Measurements from ENCODE around the gene E2F8.
A peak's percentile ranks its signal among the peaks of the same experiment; 100 is the strongest.

The E2F8 gene

DNA sequence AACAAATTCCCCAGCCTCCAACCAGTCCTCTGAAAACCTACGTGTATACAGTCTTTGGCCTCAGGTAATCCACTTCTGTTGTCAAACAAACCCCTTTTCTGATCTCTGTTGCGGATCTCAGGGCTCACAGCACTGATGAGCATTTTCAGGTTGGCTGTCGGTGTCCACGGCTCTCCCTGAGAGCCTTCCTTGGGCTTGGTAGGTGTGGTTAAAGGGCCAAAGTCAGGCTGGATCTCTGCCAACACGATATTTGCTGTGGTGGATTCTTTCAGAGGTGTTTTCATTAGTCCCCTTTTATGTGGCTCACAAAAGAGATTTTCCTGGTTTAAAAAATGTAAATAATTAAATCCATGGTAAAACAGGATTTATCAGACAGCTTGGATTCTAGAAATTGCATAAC, 2.9 kb downstream of the E2F8 start:
- no peaks in the 10 kb centered on the region for H4K20me1 ChIP-seq (ENCODE audit: insufficient read depth, low read length)
- peak overlapping the region; percentile 93; the same call in 1 of the 2 replicates for H3K4me2 ChIP-seq (ENCODE audit: insufficient read depth, low read length)
- no peak overlapping the region for H3K9ac ChIP-seq (ENCODE audit: low read depth, low read length)
- no peak for DNase-seq
- no peak overlapping the region for H3K27ac ChIP-seq (ENCODE audit: low read length)
- no peak overlapping the region for H2AFZ ChIP-seq (ENCODE audit: low read depth, low read length)
- no peaks in the 10 kb centered on the region for H3K27me3 ChIP-seq (ENCODE audit: insufficient read depth, low read length, poor library complexity)
- H3K79me2 ChIP-seq (ENCODE audit: insufficient read depth, low read length) = peaks cover 36% of the 10 kb centered on the region
- H3K4me1 ChIP-seq (ENCODE audit: insufficient read depth, low read length) = peaks cover 31% of the 10 kb centered on the region
- TF ChIP-seq EZH2 (IDR thresholded peaks at IDR 0.05; ENCODE audit: borderline replicate concordance, low read depth, low read length, severe bottlenecking) = no peak
- H3K36me3 ChIP-seq (ENCODE audit: insufficient read depth, low read length) = peaks cover 67% of the 10 kb centered on the region
- H3K4me3 ChIP-seq (ENCODE audit: low read depth in 1 of 2, low read length in 2 of 2) = no peak overlapping the region
- no peak for ATAC-seq (ENCODE audit: insufficient read depth, low read depth)
- no peaks in the 10 kb centered on the region for H3K9me3 ChIP-seq (ENCODE audit: insufficient read depth, low read length, severe bottlenecking)

DNA sequence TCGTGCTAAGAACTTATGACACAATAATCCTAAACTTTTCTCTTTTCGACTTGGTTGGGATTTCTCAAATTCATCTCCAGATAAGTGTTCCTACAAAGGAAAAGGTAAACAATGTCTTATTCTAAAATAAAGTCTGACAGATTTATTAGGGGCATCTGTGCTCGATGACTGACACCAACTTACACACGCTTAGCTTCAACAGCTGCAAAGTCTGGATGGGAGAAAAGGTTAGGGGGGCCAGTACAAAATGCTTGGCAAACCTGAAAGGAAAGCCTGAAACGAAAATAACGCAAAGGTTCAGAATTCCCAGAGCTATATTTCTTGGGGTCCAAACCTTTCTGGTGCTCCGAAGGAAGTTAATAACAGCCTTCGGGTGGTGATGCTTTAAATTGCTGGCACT, 3.4 kb downstream of the E2F8 start:
- Histone ChIP-seq H3K27me3 (ENCODE audit: insufficient read depth, low read length, poor library complexity) (no peaks in the 10 kb centered on the region), H3K79me2 (ENCODE audit: insufficient read depth, low read length) (peaks cover 36% of the 10 kb centered on the region), H3K9ac (ENCODE audit: low read depth, low read length) (no peak overlapping the region), H3K36me3 (ENCODE audit: insufficient read depth, low read length) (peaks cover 72% of the 10 kb centered on the region), H4K20me1 (ENCODE audit: insufficient read depth, low read length) (no peaks in the 10 kb centered on the region), H3K9me3 (ENCODE audit: insufficient read depth, low read length, severe bottlenecking) (no peaks in the 10 kb centered on the region), H3K4me1 (ENCODE audit: insufficient read depth, low read length) (peaks cover 27% of the 10 kb centered on the region), H3K4me3 (ENCODE audit: low read depth in 1 of 2, low read length in 2 of 2) (no peak overlapping the region), H3K4me2 (ENCODE audit: insufficient read depth, low read length) (0 out of 2 replicates have a peak overlapping the region, but pooled peaks have one; percentile 93), H2AFZ (ENCODE audit: low read depth, low read length) (no peak overlapping the region), H3K27ac (ENCODE audit: low read length) (no peak overlapping the region)
- ATAC-seq (ENCODE audit: insufficient read depth, low read depth) = no peak
- TF ChIP-seq EZH2 (IDR thresholded peaks at IDR 0.05; ENCODE audit: borderline replicate concordance, low read depth, low read length, severe bottlenecking) = no peak
- TF ChIP-seq, protein P1, sequence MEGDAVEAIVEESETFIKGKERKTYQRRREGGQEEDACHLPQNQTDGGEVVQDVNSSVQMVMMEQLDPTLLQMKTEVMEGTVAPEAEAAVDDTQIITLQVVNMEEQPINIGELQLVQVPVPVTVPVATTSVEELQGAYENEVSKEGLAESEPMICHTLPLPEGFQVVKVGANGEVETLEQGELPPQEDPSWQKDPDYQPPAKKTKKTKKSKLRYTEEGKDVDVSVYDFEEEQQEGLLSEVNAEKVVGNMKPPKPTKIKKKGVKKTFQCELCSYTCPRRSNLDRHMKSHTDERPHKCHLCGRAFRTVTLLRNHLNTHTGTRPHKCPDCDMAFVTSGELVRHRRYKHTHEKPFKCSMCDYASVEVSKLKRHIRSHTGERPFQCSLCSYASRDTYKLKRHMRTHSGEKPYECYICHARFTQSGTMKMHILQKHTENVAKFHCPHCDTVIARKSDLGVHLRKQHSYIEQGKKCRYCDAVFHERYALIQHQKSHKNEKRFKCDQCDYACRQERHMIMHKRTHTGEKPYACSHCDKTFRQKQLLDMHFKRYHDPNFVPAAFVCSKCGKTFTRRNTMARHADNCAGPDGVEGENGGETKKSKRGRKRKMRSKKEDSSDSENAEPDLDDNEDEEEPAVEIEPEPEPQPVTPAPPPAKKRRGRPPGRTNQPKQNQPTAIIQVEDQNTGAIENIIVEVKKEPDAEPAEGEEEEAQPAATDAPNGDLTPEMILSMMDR (IDR thresholded peaks at IDR 0.05; ENCODE audit: borderline replicate concordance, extremely low read depth, low read length, poor library complexity, severe bottlenecking) = no peak
- DNase-seq = no peak

DNA sequence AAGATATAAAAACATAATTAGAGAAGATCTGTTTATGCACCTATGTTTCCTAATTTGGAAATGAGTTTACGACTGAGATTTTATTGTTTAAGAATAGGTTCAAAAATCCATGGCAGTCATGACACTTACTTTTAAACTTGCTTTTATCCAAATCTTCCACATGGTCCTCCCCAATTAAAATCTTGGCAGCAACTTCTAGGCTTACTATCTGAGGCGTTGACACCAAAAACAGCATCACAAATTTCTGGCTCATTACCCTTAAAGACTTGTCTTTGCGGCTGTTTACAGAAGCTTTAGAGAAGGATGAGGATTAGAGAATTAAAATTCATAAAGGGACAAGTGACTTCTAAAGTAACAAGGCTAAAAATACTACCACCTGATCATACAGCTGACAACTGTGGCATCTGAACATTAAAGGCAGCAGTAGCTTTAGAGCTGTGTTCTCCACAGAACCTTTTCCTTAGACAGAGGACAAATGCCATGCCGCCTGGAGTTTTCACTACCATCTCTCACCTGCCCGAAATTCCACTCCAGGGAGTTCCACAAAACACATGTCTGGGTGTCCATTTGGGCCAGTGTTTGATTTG, 6.4 kb downstream of the E2F8 start:
- H3K27ac ChIP-seq (ENCODE audit: low read length) = no peak overlapping the region
- no peak for DNase-seq
- H3K4me1 ChIP-seq (ENCODE audit: insufficient read depth, low read length) = peaks cover 16% of the 10 kb centered on the region
- no peak overlapping the region for H3K9ac ChIP-seq (ENCODE audit: low read depth, low read length)
- H3K4me3 ChIP-seq (ENCODE audit: low read depth in 1 of 2, low read length in 2 of 2) = no peak overlapping the region
- 0 out of 2 replicates have a peak, but pooled peaks cover 3% of the 10 kb centered on the region for H4K20me1 ChIP-seq (ENCODE audit: insufficient read depth, low read length)
- no peak for ATAC-seq (ENCODE audit: insufficient read depth, low read depth)
- H3K9me3 ChIP-seq (ENCODE audit: insufficient read depth, low read length, severe bottlenecking) = no peaks in the 10 kb centered on the region
- TF ChIP-seq EZH2 (IDR thresholded peaks at IDR 0.05; ENCODE audit: borderline replicate concordance, low read depth, low read length, severe bottlenecking) = no peak
- TF ChIP-seq, protein P1 (IDR thresholded peaks at IDR 0.05; ENCODE audit: borderline replicate concordance, extremely low read depth, low read length, poor library complexity, severe bottlenecking) = no peak
- no peaks in the 10 kb centered on the region for H3K27me3 ChIP-seq (ENCODE audit: insufficient read depth, low read length, poor library complexity)
- H3K4me2 ChIP-seq (ENCODE audit: insufficient read depth, low read length) = no peak overlapping the region
- peaks cover 20% of the 10 kb centered on the region for H3K79me2 ChIP-seq (ENCODE audit: insufficient read depth, low read length)
- peaks cover 98% of the 10 kb centered on the region for H3K36me3 ChIP-seq (ENCODE audit: insufficient read depth, low read length)
- H2AFZ ChIP-seq (ENCODE audit: low read depth, low read length) = no peak overlapping the region

DNA sequence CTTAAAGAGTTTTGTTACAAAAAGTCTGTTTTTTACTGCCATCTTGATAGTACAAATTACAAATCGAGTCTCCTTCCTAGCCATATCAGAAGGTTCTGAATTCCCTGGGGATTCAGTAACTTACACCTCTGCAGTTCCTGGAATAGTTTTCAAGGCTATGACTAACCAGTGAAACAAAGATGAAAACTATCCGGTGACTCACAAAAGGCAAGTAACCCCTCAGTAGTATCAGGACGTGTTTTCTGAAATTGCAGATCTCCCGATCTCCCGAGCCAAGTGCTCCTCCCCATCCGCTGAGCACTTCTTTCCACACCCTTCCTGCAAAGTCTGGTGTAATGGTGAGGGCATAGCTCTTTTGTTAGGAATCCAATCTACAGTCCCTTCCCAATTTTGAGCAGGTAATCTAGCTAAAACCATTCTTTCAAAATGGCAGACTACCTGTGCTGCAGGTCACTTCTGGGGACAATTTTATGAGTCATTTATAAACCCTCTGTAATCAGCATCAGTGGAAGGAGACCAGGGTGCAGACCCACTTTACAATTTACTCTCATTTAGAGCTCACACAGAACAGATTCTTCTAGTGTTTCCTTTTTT, 7.7 kb downstream of the E2F8 start:
- no peak for DNase-seq
- Histone ChIP-seq H3K4me1 (ENCODE audit: insufficient read depth, low read length) (peaks cover 5% of the 10 kb centered on the region; the same call in 1 of the 2 replicates), H3K9ac (ENCODE audit: low read depth, low read length) (no peak overlapping the region), H3K27ac (ENCODE audit: low read length) (0 out of 2 replicates have a peak overlapping the region, but pooled peaks have one; percentile 29), H2AFZ (ENCODE audit: low read depth, low read length) (no peak overlapping the region), H3K9me3 (ENCODE audit: insufficient read depth, low read length, severe bottlenecking) (no peaks in the 10 kb centered on the region), H3K36me3 (ENCODE audit: insufficient read depth, low read length) (peaks cover 98% of the 10 kb centered on the region), H4K20me1 (ENCODE audit: insufficient read depth, low read length) (0 out of 2 replicates have a peak, but pooled peaks cover 3% of the 10 kb centered on the region), H3K27me3 (ENCODE audit: insufficient read depth, low read length, poor library complexity) (no peaks in the 10 kb centered on the region), H3K79me2 (ENCODE audit: insufficient read depth, low read length) (peaks cover 7% of the 10 kb centered on the region; the same call in 1 of the 2 replicates), H3K4me3 (ENCODE audit: low read depth in 1 of 2, low read length in 2 of 2) (no peak overlapping the region), H3K4me2 (ENCODE audit: insufficient read depth, low read length) (no peak overlapping the region)
- no peak for ATAC-seq (ENCODE audit: insufficient read depth, low read depth)
- no peak for TF ChIP-seq EZH2 (IDR thresholded peaks at IDR 0.05; ENCODE audit: borderline replicate concordance, low read depth, low read length, severe bottlenecking)
- TF ChIP-seq, protein P1 (IDR thresholded peaks at IDR 0.05; ENCODE audit: borderline replicate concordance, extremely low read depth, low read length, poor library complexity, severe bottlenecking) = no peak
